Activated T-helper 1 cell treated with anti-CD3 and anti-CD28 coated beads, Interleukin-12 subunit alpha, Interleukin-12 subunit beta, Interleukin-2, Interleukin-4 antibody, amounts not matched to agents 30 ng/mL and 10 ng/mL and 1 ng/mL, durations not matched to agents 14 hours and 24 hours and 36 hours (primary cell): ENCODE results near the gene PPP4R3B. TPM values are rescaled to one million over a fixed set of nuclear protein-coding genes. Genes with fewer than 3 reads are reported as not detected.
"Not testable (repeated sequence)": the region's sequence is repeated elsewhere in the genome, so short reads cannot be mapped to it uniquely, and the experiment has no call there.

Source experiments
- DNase-seq: peaks from one replicate; pipeline ENCODE4 v3.0.0; 2021; ENCODE audit warnings: low spot score
- H3K27ac Mint-ChIP-seq: one replicate; pipeline ENCODE4 v1.8.0; 2021; ENCODE audit warnings: mild to moderate bottlenecking, mixed read lengths
- H3K27me3 Mint-ChIP-seq: one replicate; pipeline ENCODE4 v1.8.0; 2022; ENCODE audit warnings: mild to moderate bottlenecking, moderate library complexity, mixed read lengths; ENCODE audit not compliant: insufficient read depth
- H3K36me3 Mint-ChIP-seq: one replicate; pipeline ENCODE4 v1.8.0; 2021; ENCODE audit warnings: low read depth, mixed read lengths
- H3K4me1 Mint-ChIP-seq: one replicate; pipeline ENCODE4 v1.8.0; 2021; ENCODE audit warnings: low read depth, mixed read lengths
- H3K4me3 Mint-ChIP-seq: one replicate; pipeline ENCODE4 v1.8.0; 2021; ENCODE audit warnings: mild to moderate bottlenecking, moderate library complexity, mixed read lengths
- H3K9me3 Mint-ChIP-seq: one replicate; pipeline ENCODE4 v1.8.0; 2021; ENCODE audit warnings: mixed read lengths
- intact Hi-C: fragments of 100-400 bp; cut with micrococcal nuclease; formaldehyde crosslinking; loops from one replicate; pipeline ENCODE4 v1.15.1; 2024
- total RNA-seq: library from RNA; stranded (reverse); gene quantifications from 2 replicates; pipeline ENCODE4 v1.2.3, GENCODE V29; 2022

PPP4R3B gene
- total RNA-seq, 1 donor from 2014 or later = 69.8 TPM

- Mint-ChIP-seq H3K4me3 (no peak overlapping the region), H3K36me3 (peaks cover 27% of the 10 kb centered on the region), H3K4me1 (peaks cover 18% of the 10 kb centered on the region), H3K27me3 (no peaks in the 10 kb centered on the region), H3K27ac (peak overlapping the region; percentile 71), H3K9me3 (no peaks in the 10 kb centered on the region)
- intact Hi-C loops = no loop called here
- no peak for DNase-seq
These were observed 31.9 kb downstream of the PPP4R3B start for GRCh38 chr2:55585451-55586080.

- H3K9me3 Mint-ChIP-seq = no peaks in the 10 kb centered on the region
- H3K36me3 Mint-ChIP-seq = peaks cover 39% of the 10 kb centered on the region
- peaks cover 14% of the 10 kb centered on the region for H3K4me1 Mint-ChIP-seq
- no peak overlapping the region for H3K27ac Mint-ChIP-seq
- H3K27me3 Mint-ChIP-seq = no peaks in the 10 kb centered on the region
- H3K4me3 Mint-ChIP-seq = no peak overlapping the region
- intact Hi-C loops = no loop called here
- no peak for DNase-seq
These were observed 35.4 kb downstream of the PPP4R3B start for GRCh38 chr2:55581874-55582547.

- intact Hi-C loops = no loop called here
- H3K9me3 Mint-ChIP-seq = no peaks in the 10 kb centered on the region
- DNase-seq = no peak
- no peaks in the 10 kb centered on the region for H3K27me3 Mint-ChIP-seq
- H3K27ac Mint-ChIP-seq = no peak overlapping the region
- H3K36me3 Mint-ChIP-seq = peaks cover 41% of the 10 kb centered on the region
- no peak overlapping the region for H3K4me3 Mint-ChIP-seq
- peaks cover 14% of the 10 kb centered on the region for H3K4me1 Mint-ChIP-seq
These were observed 36.0 kb downstream of the PPP4R3B start for GRCh38 chr2:55581435-55581834.

GRCh38 chr2:55569002-55569401, 48.4 kb downstream of the PPP4R3B start:
- DNase-seq, H3K27ac Mint-ChIP-seq, H3K27me3 Mint-ChIP-seq, intact Hi-C loops, H3K4me3 Mint-ChIP-seq, H3K9me3 Mint-ChIP-seq, H3K4me1 Mint-ChIP-seq: not testable (repeated sequence)
- peaks cover 43% of the 10 kb centered on the region for H3K36me3 Mint-ChIP-seq

GRCh38 chr2:55567298-55567697, 50.1 kb downstream of the PPP4R3B start:
- no peaks in the 10 kb centered on the region for H3K27me3 Mint-ChIP-seq
- peaks cover 53% of the 10 kb centered on the region for H3K36me3 Mint-ChIP-seq
- no peak overlapping the region for H3K4me3 Mint-ChIP-seq
- intact Hi-C loops = no loop called here
- no peaks in the 10 kb centered on the region for H3K4me1 Mint-ChIP-seq
- no peak overlapping the region for H3K27ac Mint-ChIP-seq
- DNase-seq = no peak
- H3K9me3 Mint-ChIP-seq = no peaks in the 10 kb centered on the region

- no peak for DNase-seq
- Mint-ChIP-seq H3K36me3 (peaks cover 65% of the 10 kb centered on the region), H3K4me1 (no peaks in the 10 kb centered on the region), H3K27me3 (no peaks in the 10 kb centered on the region), H3K27ac (no peak overlapping the region), H3K4me3 (no peak overlapping the region), H3K9me3 (peaks cover 5% of the 10 kb centered on the region)
- intact Hi-C loops = loop anchor here (2.0 kb wide), 1 partner anchor 13 kb away; no protein-coding TSS in a partner anchor
These were observed 51.8 kb downstream of the PPP4R3B start for GRCh38 chr2:55565613-55566012.

- no peak overlapping the region for H3K4me3 Mint-ChIP-seq
- no peaks in the 10 kb centered on the region for H3K4me1 Mint-ChIP-seq
- peaks cover 61% of the 10 kb centered on the region for H3K36me3 Mint-ChIP-seq
- no peak for DNase-seq
- peaks cover 5% of the 10 kb centered on the region for H3K9me3 Mint-ChIP-seq
- intact Hi-C loops = no loop called here
- H3K27ac Mint-ChIP-seq = no peak overlapping the region
- H3K27me3 Mint-ChIP-seq = no peaks in the 10 kb centered on the region
These were observed 56.6 kb downstream of the PPP4R3B start for GRCh38 chr2:55560855-55561254.

GRCh38 chr2:55556809-55557208, 60.6 kb downstream of the PPP4R3B start:
- Mint-ChIP-seq H3K9me3 (peaks cover 4% of the 10 kb centered on the region), H3K27me3 (no peaks in the 10 kb centered on the region), H3K4me1 (no peaks in the 10 kb centered on the region), H3K4me3 (no peak overlapping the region), H3K36me3 (peaks cover 46% of the 10 kb centered on the region), H3K27ac (no peak overlapping the region)
- intact Hi-C loops = no loop called here
- DNase-seq = no peak

GRCh38 chr2:55555977-55556376, 61.4 kb downstream of the PPP4R3B start:
- peaks cover 38% of the 10 kb centered on the region for H3K36me3 Mint-ChIP-seq
- H3K27ac Mint-ChIP-seq = no peak overlapping the region
- H3K27me3 Mint-ChIP-seq = no peaks in the 10 kb centered on the region
- no peaks in the 10 kb centered on the region for H3K9me3 Mint-ChIP-seq
- no peak for DNase-seq
- intact Hi-C loops = no loop called here
- no peaks in the 10 kb centered on the region for H3K4me1 Mint-ChIP-seq
- no peak overlapping the region for H3K4me3 Mint-ChIP-seq

- Mint-ChIP-seq H3K27ac (no peak overlapping the region), H3K27me3 (no peaks in the 10 kb centered on the region), H3K4me3 (no peak overlapping the region), H3K36me3 (peaks cover 30% of the 10 kb centered on the region), H3K9me3 (no peaks in the 10 kb centered on the region), H3K4me1 (no peaks in the 10 kb centered on the region)
- intact Hi-C loops = no loop called here
- DNase-seq = no peak
These were observed 64.1 kb downstream of the PPP4R3B start for GRCh38 chr2:55553321-55553720.

GRCh38 chr2:55550368-55551102, 66.9 kb downstream of the PPP4R3B start:
- intact Hi-C loops = no loop called here
- H3K27ac Mint-ChIP-seq = no peak overlapping the region
- H3K36me3 Mint-ChIP-seq = peaks cover 23% of the 10 kb centered on the region
- DNase-seq = no peak
- H3K4me3 Mint-ChIP-seq = no peak overlapping the region
- no peaks in the 10 kb centered on the region for H3K9me3 Mint-ChIP-seq
- no peaks in the 10 kb centered on the region for H3K4me1 Mint-ChIP-seq
- no peaks in the 10 kb centered on the region for H3K27me3 Mint-ChIP-seq

GRCh38 chr2:55547679-55548078, 69.7 kb downstream of the PPP4R3B start:
- peaks cover 26% of the 10 kb centered on the region for H3K36me3 Mint-ChIP-seq
- H3K4me1 Mint-ChIP-seq, H3K9me3 Mint-ChIP-seq, intact Hi-C loops, DNase-seq, H3K27me3 Mint-ChIP-seq, H3K27ac Mint-ChIP-seq, H3K4me3 Mint-ChIP-seq: not testable (repeated sequence)

- Mint-ChIP-seq H3K4me1 (no peaks in the 10 kb centered on the region), H3K27me3 (no peaks in the 10 kb centered on the region), H3K4me3 (no peak overlapping the region), H3K36me3 (peaks cover 27% of the 10 kb centered on the region), H3K9me3 (no peaks in the 10 kb centered on the region), H3K27ac (no peak overlapping the region)
- intact Hi-C loops = no loop called here
- no peak for DNase-seq
These were observed 70.4 kb downstream of the PPP4R3B start for GRCh38 chr2:55547001-55547400.
